IPS DF 6.9 (cell line): ENCODE data around the gene PRR9.

Experiments used
- DNase-seq: peaks from one replicate; pipeline ENCODE4 v3.0.0-alpha.2; 2013; ENCODE audit warnings: low read depth, low spot score
- H3K27ac ChIP-seq: one replicate; pipeline ENCODE4 v1.5.1; 2013; ENCODE audit warnings: low read length, control low read depth
- H3K27me3 ChIP-seq: 2 replicates; pipeline ENCODE4 v1.6.1; 2013; ENCODE audit warnings: mild to moderate bottlenecking, low read length; ENCODE audit not compliant: control insufficient read depth, insufficient read depth
- H3K36me3 ChIP-seq: 2 replicates; pipeline ENCODE4 v1.6.1; 2013; ENCODE audit warnings: low read length; ENCODE audit not compliant: control insufficient read depth, insufficient read depth
- H3K4me1 ChIP-seq: 2 replicates; pipeline ENCODE4 v1.6.1; 2013; ENCODE audit warnings: low read length; ENCODE audit not compliant: control insufficient read depth, insufficient read depth
- H3K4me3 ChIP-seq: 2 replicates; pipeline ENCODE4 v1.5.1; 2013; ENCODE audit warnings: mild to moderate bottlenecking, low read length
- H3K9me3 ChIP-seq: 2 replicates; pipeline ENCODE4 v1.6.1; 2013; ENCODE audit warnings: low read length, inconsistent platforms; ENCODE audit not compliant: control insufficient read depth, insufficient read depth
- WGBS: extraction: QIAGEN DNeasy Blood & Tissue Kit; methylation state at CpG from one replicate; pipeline ENCODE4 v1.1.7; 2013; ENCODE audit warnings: mixed read lengths, missing lambda C conversion rate; ENCODE audit not compliant: insufficient read length, insufficient coverage; 5-methylcytosine and 5-hydroxymethylcytosine counted together

Gene PRR9

GRCh38 chr1:153262070-153262366 is 44.6 kb downstream of the PRR9 start:
- Histone ChIP-seq H3K4me1 (0 out of 2 replicates have a peak, but pooled peaks cover 1% of the 10 kb centered on the region), H3K4me3 (peak overlapping the region; percentile 45; the same call in 1 of the 2 replicates), H3K27me3 (peaks cover 25% of the 10 kb centered on the region), H3K27ac (no peak overlapping the region), H3K9me3 (no peaks in the 10 kb centered on the region), H3K36me3 (no peaks in the 10 kb centered on the region)
- no CpG with 5 or more reads among the region's 6 CpGs for WGBS
- no peak for DNase-seq

- Histone ChIP-seq H3K36me3 (no peaks in the 10 kb centered on the region), H3K9me3 (no peaks in the 10 kb centered on the region), H3K27me3 (peaks cover 25% of the 10 kb centered on the region), H3K27ac (no peak overlapping the region), H3K4me3 (no peak overlapping the region), H3K4me1 (0 out of 2 replicates have a peak, but pooled peaks cover 1% of the 10 kb centered on the region)
- no peak for DNase-seq
- WGBS, result no CpG with 5 or more reads among the region's 10 CpGs
Observed at GRCh38 chr1:153262462-153263157, 45.2 kb downstream of the PRR9 start.

GRCh38 chr1:153265457-153265856 is 48.1 kb downstream of the PRR9 start:
- Histone ChIP-seq H3K9me3 (no peaks in the 10 kb centered on the region), H3K36me3 (no peaks in the 10 kb centered on the region), H3K27me3 (peaks cover 17% of the 10 kb centered on the region), H3K4me1 (0 out of 2 replicates have a peak, but pooled peaks cover 1% of the 10 kb centered on the region), H3K27ac (no peak overlapping the region), H3K4me3 (no peak overlapping the region)
- no CpG with 5 or more reads among the region's 1 CpG for WGBS
- DNase-seq, result no peak
